Measurements from ENCODE around the gene KCNN3. TPM values are rescaled to one million over a fixed set of nuclear protein-coding genes. Genes with fewer than 3 reads are reported as not detected.

The KCNN3 gene
- total and polyA plus RNA-seq, 2 donors (not counting 1 experiment from before 2014, with no cell fraction given), result 0.17 to 0.82 TPM

- TF ChIP-seq EZH2 (IDR thresholded peaks at IDR 0.05; ENCODE audit: borderline replicate concordance, insufficient read depth, low read depth, low read length, poor library complexity, severe bottlenecking) (no peak), CTCF (IDR thresholded peaks at IDR 0.05) (no peak)
- H3K36me3 ChIP-seq (replicated peaks in 1 of 2; ENCODE audit: control extremely low read depth in 1 of 2, control insufficient read depth in 1 of 2, extremely low read depth in 1 of 2, insufficient read depth in 2 of 2, low read length in 1 of 2), result no peaks in the 10 kb centered on the region
- H3K4me1 ChIP-seq (ENCODE audit: control insufficient read depth in 2 of 2, insufficient read depth in 2 of 2, low read length in 2 of 2), result no peaks in the 10 kb centered on the region
- no peak overlapping the region for H3K4me3 Mint-ChIP-seq
- H3K27me3 ChIP-seq (replicated peaks in 1 of 4; ENCODE audit: control extremely low read depth in 1 of 4, control insufficient read depth in 3 of 4, insufficient read depth in 4 of 4, low read length in 3 of 4), result peaks cover 0 to 16% (median 11%) of the 10 kb centered on the region in 4 experiments
- H3K27me3 Mint-ChIP-seq, result peaks cover 45% of the 10 kb centered on the region
- no peak overlapping the region for H3K4me3 ChIP-seq (ENCODE audit: control extremely low read depth in 1 of 5, extremely low read depth in 1 of 5, insufficient read depth in 1 of 5, low read depth in 2 of 5, low read length in 4 of 5)
- ATAC-seq (ENCODE audit: low read depth) (no peak), DNase-seq (no peak)
- no peak overlapping the region for H3K4me2 ChIP-seq (replicated peaks; ENCODE audit: low read depth, low read length, poor library complexity, severe bottlenecking)
- H4K20me1 ChIP-seq (ENCODE audit: control insufficient read depth, insufficient read depth, low read length, poor library complexity, severe bottlenecking), result no peaks in the 10 kb centered on the region
- intact Hi-C loops (cut with micrococcal nuclease), result no loop called here
- CTCF ChIA-PET, result no interaction called here
- no peak overlapping the region for H3K9ac ChIP-seq (ENCODE audit: low read length)
- POLR2A ChIA-PET, result no interaction called here
- no peaks in the 10 kb centered on the region for H3K4me1 Mint-ChIP-seq
- WGBS (ENCODE audit: insufficient coverage), result no CpG with 5 or more reads among the region's 3 CpGs
- no peak overlapping the region for H2AFZ ChIP-seq (ENCODE audit: insufficient read depth, low read depth, low read length, poor library complexity, severe bottlenecking)
- H3K27ac Mint-ChIP-seq, result no peak overlapping the region
- no peaks in the 10 kb centered on the region for H3K9me3 Mint-ChIP-seq (ENCODE audit: insufficient read depth)
- H3K9me3 ChIP-seq (ENCODE audit: control extremely low read depth in 1 of 3, control insufficient read depth in 2 of 3, insufficient read depth in 1 of 3, low read length in 2 of 3), result peaks cover 1 to 5% (median 3%) of the 10 kb centered on the region in 3 donors
- H3K79me2 ChIP-seq (ENCODE audit: control insufficient read depth, insufficient read depth, low read length), result no peaks in the 10 kb centered on the region
- no peak overlapping the region for H3K27ac ChIP-seq (ENCODE audit: low read length in 2 of 2)
Observed at GRCh38 chr1:154659823-154660592, 210.1 kb downstream of the KCNN3 start.

- Histone ChIP-seq H3K4me1 (ENCODE audit: control insufficient read depth in 2 of 2, insufficient read depth in 2 of 2, low read length in 2 of 2) (no peaks in the 10 kb centered on the region), H3K27me3 (replicated peaks in 1 of 4; ENCODE audit: control extremely low read depth in 1 of 4, control insufficient read depth in 3 of 4, insufficient read depth in 4 of 4, low read length in 3 of 4) (peaks cover 0 to 16% (median 11%) of the 10 kb centered on the region in 4 experiments), H3K36me3 (replicated peaks in 1 of 2; ENCODE audit: control extremely low read depth in 1 of 2, control insufficient read depth in 1 of 2, extremely low read depth in 1 of 2, insufficient read depth in 2 of 2, low read length in 1 of 2) (no peaks in the 10 kb centered on the region), H2AFZ (ENCODE audit: insufficient read depth, low read depth, low read length, poor library complexity, severe bottlenecking) (no peak overlapping the region), H3K9me3 (ENCODE audit: control extremely low read depth in 1 of 3, control insufficient read depth in 2 of 3, insufficient read depth in 1 of 3, low read length in 2 of 3) (peaks cover 1 to 5% (median 3%) of the 10 kb centered on the region in 3 donors), H4K20me1 (ENCODE audit: control insufficient read depth, insufficient read depth, low read length, poor library complexity, severe bottlenecking) (no peaks in the 10 kb centered on the region), H3K27ac (ENCODE audit: low read length in 2 of 2) (no peak overlapping the region), H3K79me2 (ENCODE audit: control insufficient read depth, insufficient read depth, low read length) (no peaks in the 10 kb centered on the region), H3K4me3 (ENCODE audit: control extremely low read depth in 1 of 5, extremely low read depth in 1 of 5, insufficient read depth in 1 of 5, low read depth in 2 of 5, low read length in 4 of 5) (no peak overlapping the region), H3K4me2 (replicated peaks; ENCODE audit: low read depth, low read length, poor library complexity, severe bottlenecking) (no peak overlapping the region), H3K9ac (ENCODE audit: low read length) (no peak overlapping the region)
- peaks cover 54% of the 10 kb centered on the region for H3K27me3 Mint-ChIP-seq
- no peaks in the 10 kb centered on the region for H3K4me1 Mint-ChIP-seq
- DNase-seq (no peak), ATAC-seq (ENCODE audit: low read depth) (no peak)
- intact Hi-C loops (cut with micrococcal nuclease), result no loop called here
- H3K4me3 Mint-ChIP-seq, result no peak overlapping the region
- ChIA-PET POLR2A (no interaction called here), CTCF (interaction anchor here (0.6 kb wide), 1 partner anchor 38 kb away, joined by 3 read pairs; no protein-coding TSS in a partner anchor)
- no peak overlapping the region for H3K27ac Mint-ChIP-seq
- no peaks in the 10 kb centered on the region for H3K9me3 Mint-ChIP-seq (ENCODE audit: insufficient read depth)
- no CpG with 5 or more reads among the region's 2 CpGs for WGBS (ENCODE audit: insufficient coverage)
- no peak for TF ChIP-seq EZH2 (IDR thresholded peaks at IDR 0.05; ENCODE audit: borderline replicate concordance, insufficient read depth, low read depth, low read length, poor library complexity, severe bottlenecking)
- no peak for TF ChIP-seq CTCF (IDR thresholded peaks at IDR 0.05)
Observed at GRCh38 chr1:154657556-154657955, 212.5 kb downstream of the KCNN3 start.

Measured in B cell (primary cell).